ENCODE results near the gene VNN1.

The VNN1 gene

GRCh38 chr6:132675002-132675401 is 38.9 kb downstream of the VNN1 start:
- TF ChIP-seq, protein P1, sequence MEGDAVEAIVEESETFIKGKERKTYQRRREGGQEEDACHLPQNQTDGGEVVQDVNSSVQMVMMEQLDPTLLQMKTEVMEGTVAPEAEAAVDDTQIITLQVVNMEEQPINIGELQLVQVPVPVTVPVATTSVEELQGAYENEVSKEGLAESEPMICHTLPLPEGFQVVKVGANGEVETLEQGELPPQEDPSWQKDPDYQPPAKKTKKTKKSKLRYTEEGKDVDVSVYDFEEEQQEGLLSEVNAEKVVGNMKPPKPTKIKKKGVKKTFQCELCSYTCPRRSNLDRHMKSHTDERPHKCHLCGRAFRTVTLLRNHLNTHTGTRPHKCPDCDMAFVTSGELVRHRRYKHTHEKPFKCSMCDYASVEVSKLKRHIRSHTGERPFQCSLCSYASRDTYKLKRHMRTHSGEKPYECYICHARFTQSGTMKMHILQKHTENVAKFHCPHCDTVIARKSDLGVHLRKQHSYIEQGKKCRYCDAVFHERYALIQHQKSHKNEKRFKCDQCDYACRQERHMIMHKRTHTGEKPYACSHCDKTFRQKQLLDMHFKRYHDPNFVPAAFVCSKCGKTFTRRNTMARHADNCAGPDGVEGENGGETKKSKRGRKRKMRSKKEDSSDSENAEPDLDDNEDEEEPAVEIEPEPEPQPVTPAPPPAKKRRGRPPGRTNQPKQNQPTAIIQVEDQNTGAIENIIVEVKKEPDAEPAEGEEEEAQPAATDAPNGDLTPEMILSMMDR (conservative IDR thresholded peaks at IDR 0.05; ENCODE audit: low read length): no peak
- H3K4me3 ChIP-seq (ENCODE audit: low read length): no peak overlapping the region
- no peak for DNase-seq (ENCODE audit: low read depth)

- no peak overlapping the region for H3K4me3 ChIP-seq (ENCODE audit: low read length)
- TF ChIP-seq, protein P1 (conservative IDR thresholded peaks at IDR 0.05; ENCODE audit: low read length): no peak
- no peak for DNase-seq (ENCODE audit: low read depth)
Measured at GRCh38 chr6:132673376-132674094, 40.3 kb downstream of the VNN1 start.

- TF ChIP-seq, protein P1 (conservative IDR thresholded peaks at IDR 0.05; ENCODE audit: low read length): no peak
- no peak for DNase-seq (ENCODE audit: low read depth)
- H3K4me3 ChIP-seq (ENCODE audit: low read length): no peak overlapping the region
Measured at GRCh38 chr6:132671295-132671694, 42.6 kb downstream of the VNN1 start.

DNA sequence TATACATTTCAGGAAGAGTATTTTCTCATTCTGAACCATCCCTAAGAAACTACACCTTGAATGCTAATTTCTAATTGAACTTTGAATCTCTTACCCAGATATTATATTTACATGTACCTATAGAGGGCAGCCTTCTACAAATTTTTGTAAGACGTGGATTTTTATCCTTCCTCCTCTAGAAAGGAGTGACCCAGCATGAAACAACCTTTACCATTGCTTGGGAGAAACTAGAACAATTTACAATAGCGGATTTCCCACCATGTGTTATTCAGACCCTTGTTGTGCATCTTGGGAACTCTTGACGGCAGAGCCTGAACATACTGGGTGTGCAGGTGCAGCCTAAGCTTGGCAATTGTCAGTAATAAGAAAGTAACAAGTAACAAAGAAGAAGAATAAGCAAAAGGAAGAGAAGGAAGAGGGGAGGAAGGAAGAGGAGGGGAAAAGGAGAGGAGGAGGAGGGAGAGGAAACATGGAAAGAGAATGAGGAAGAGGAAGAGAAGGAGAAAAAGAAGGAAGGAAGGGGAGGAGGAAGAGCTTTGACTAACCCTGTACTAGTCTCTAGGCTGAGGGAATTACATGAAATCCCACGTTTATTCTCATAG is 44.1 kb downstream of the VNN1 start:
- TF ChIP-seq, protein P1 (conservative IDR thresholded peaks at IDR 0.05; ENCODE audit: low read length): peak; percentile 58
- peak; percentile 43 for DNase-seq (ENCODE audit: low read depth)
- H3K4me3 ChIP-seq (ENCODE audit: low read length): no peak overlapping the region

DNA sequence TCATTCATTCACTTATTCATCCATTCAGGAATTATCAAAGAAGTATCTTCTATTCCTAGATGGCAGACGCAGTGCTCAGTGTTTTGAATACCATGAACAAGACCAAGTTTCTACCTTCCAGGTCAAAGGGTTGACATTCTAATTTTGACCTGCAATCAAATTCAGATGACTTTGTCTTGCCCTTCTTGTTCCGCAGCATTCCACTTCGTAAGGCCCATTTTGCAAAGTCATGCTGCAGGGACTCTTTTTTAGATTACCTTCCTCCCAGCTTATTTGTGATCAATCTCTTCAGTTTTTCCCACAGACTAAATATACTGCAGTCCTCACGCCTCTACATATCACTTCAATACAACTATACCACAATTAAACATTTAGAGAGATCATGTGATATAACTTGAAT is 47.7 kb downstream of the VNN1 start:
- DNase-seq (ENCODE audit: low read depth): no peak
- no peak overlapping the region for H3K4me3 ChIP-seq (ENCODE audit: low read length)
- TF ChIP-seq, protein P1 (conservative IDR thresholded peaks at IDR 0.05; ENCODE audit: low read length): no peak

DNA sequence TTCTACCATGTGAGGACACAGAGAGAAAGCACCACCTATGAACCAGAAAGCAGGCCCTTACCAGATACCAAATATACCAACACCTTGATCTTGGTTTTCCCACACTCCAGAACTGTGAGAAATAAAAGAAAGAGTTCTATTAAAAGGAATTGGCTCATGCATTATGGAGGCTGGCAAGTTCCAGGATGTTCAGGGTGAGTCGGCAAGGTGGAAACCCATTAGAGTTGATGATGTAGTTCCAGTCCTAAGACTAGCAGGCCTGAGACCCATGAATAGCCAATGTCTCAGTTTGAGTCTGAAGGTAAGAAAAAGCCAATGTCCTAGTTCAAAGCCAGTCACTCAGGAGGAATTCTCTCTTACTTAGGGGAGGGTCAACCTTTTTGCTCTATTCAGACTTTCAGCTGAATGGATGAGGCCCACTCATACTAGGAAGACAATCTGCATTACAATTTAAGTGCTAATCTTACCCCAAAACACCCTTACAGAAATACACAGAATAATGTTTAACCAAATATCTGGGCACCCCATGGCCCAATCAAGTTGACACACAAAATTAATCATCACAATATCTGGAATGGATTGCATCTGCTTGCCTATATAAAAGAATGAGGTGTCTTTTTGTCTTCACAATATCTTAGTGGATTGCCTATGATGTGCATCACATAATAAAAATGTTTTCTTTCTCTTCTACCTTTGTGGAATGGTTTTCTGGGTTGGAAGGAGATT is 49.4 kb downstream of the VNN1 start:
- TF ChIP-seq, protein P1 (conservative IDR thresholded peaks at IDR 0.05; ENCODE audit: low read length): no peak
- H3K4me3 ChIP-seq (ENCODE audit: low read length): no peak overlapping the region
- DNase-seq (ENCODE audit: low read depth): no peak

Measured in AG10803 (cell line).